RWPE1 (cell line): ENCODE data around the gene SRSF10.
"Not testable (repeated sequence)": the region's sequence is repeated elsewhere in the genome, so short reads cannot be mapped to it uniquely, and the experiment has no call there.

ENCODE experiments used
- CTCF ChIA-PET: fragments of 350-600 bp; sonication (Branson Sonifier 250); formaldehyde crosslinking; extraction: SDS; loops from one replicate; lab custom pipeline; 2021; lab: Yijun Ruan, JAX
- POLR2A ChIA-PET: fragments of 400-600 bp; formaldehyde crosslinking; extraction: SDS; loops from one replicate; lab custom pipeline; 2020; ENCODE audit warnings: antibody characterized with exemption; ENCODE audit not compliant: low non-redundant PET; lab: Yijun Ruan, JAX
- DNase-seq: peaks from one replicate; pipeline ENCODE4 v3.0.0; 2012; ENCODE audit warnings: low spot score
- H3K27ac ChIP-seq: fragments of 450-650 bp; 2 replicates; pipeline ENCODE4 v1.5.1; 2017
- TF ChIP-seq, protein P1 (sequence below): fragments of 450-650 bp; conservative IDR thresholded peaks from 2 replicates; pipeline ENCODE4 v1.5.1; 2017; ENCODE audit warnings: low read depth, mild to moderate bottlenecking

Gene SRSF10

GRCh38 chr1:23959461-23960290 lies 20.5 kb downstream of the SRSF10 start, which contains the start of gene PNRC2:
Gene PNRC2, plus strand, starts transcription at chr1:23959828. Its CDS starts 1,630 bp downstream, at chr1:23961458.
- peak; percentile 99 for DNase-seq
- TF ChIP-seq, protein P1, sequence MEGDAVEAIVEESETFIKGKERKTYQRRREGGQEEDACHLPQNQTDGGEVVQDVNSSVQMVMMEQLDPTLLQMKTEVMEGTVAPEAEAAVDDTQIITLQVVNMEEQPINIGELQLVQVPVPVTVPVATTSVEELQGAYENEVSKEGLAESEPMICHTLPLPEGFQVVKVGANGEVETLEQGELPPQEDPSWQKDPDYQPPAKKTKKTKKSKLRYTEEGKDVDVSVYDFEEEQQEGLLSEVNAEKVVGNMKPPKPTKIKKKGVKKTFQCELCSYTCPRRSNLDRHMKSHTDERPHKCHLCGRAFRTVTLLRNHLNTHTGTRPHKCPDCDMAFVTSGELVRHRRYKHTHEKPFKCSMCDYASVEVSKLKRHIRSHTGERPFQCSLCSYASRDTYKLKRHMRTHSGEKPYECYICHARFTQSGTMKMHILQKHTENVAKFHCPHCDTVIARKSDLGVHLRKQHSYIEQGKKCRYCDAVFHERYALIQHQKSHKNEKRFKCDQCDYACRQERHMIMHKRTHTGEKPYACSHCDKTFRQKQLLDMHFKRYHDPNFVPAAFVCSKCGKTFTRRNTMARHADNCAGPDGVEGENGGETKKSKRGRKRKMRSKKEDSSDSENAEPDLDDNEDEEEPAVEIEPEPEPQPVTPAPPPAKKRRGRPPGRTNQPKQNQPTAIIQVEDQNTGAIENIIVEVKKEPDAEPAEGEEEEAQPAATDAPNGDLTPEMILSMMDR, result no peak
- H3K27ac ChIP-seq, result peak within 1 kb of the TSS; percentile 99
- ChIA-PET CTCF (no interaction called here), POLR2A (interaction anchor here (0.6 kb wide), 2 partner anchors 66 to 571 kb away, joined by 3 to 5 read pairs; no protein-coding TSS in a partner anchor)

DNA sequence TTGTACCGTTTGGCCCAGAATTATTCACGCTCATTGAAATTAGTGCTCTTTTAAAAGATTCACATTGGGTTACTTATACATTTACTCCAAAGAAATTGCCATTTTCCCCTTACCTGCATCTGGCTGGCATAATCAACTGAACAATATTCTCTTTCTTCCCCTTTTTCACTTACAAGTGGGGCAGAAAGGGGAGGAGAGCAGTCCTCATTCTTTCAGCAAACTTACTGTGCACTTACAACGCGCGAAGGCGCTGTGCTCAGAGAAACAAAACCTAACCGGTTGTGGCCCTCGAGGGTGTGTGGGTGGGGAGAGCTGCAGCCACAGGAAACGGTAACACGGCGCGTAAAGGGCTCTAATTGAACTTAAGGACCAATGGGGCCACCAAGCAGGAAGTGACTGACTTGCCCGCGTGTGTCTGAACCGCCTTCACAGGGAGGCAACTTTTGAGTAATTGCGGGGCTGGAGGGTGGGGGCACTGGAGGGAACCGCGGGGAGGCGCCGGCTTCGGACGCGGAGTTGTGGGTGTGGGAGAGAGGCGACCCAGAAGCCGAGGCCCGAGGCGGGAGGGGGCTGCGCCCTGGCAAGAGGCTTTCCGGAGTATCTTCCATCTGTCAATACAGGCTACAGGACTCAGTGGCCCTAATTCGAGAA lies 21.2 kb downstream of the SRSF10 start:
- CTCF ChIA-PET, result no interaction called here

DNA sequence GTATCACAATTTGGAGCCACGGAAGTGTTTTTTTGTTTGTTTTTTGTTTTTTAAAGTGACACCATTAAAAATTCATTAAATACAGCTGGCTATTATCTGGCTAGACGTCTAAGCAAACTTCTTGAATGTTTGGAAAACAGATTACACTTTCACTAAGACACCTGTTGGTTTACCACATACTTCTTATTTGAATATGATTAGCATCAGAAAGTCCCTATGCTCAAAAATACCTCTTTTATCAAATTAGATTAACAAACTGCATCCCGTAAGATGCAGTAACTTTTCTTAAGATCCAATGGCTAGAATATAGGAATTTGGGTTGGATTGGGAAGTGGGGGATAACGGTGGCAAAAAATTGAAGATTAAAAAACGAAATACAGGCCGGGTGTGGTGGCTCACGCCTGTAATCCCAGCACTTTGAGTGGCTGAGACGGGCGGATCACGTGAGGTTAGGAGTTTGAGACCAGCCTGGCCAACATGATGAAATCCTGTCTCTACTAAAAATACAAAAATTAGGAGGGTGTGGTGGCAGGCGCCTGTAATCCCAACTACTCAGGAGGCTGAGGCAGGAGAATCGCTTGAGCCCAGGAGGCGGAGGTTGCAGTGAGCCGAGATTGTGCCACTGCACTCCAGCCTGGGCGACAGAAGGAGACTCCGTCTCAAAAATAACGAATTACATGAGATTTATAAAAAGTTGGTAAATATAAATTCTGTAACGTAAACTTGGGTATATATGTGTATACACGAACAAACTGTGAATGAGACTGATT lies 21.9 kb downstream of the SRSF10 start:
- CTCF ChIA-PET, result interaction anchor here (0.7 kb wide), 1 partner anchor 402 kb away, joined by 4 read pairs; no protein-coding TSS in a partner anchor
- H3K27ac ChIP-seq, result peak overlapping the region; percentile 99
- not testable (repeated sequence) for DNase-seq
- POLR2A ChIA-PET, result interaction anchor here (0.7 kb wide), 2 partner anchors 41 to 115 kb away, joined by 4 to 7 read pairs; no protein-coding TSS in a partner anchor

More for the DNA sequence above, 21.2 kb downstream of the SRSF10 start:
- peak; percentile 77 for DNase-seq
- peak overlapping the region; percentile 99 for H3K27ac ChIP-seq
- TF ChIP-seq, protein P1, result peak; percentile 27; the same call in 1 of the 2 replicates
- POLR2A ChIA-PET, result interaction anchor here (0.6 to 0.7 kb wide), 4 partner anchors 42 to 571 kb away, joined by 3 to 7 read pairs (median 4); no protein-coding TSS in a partner anchor

DNA sequence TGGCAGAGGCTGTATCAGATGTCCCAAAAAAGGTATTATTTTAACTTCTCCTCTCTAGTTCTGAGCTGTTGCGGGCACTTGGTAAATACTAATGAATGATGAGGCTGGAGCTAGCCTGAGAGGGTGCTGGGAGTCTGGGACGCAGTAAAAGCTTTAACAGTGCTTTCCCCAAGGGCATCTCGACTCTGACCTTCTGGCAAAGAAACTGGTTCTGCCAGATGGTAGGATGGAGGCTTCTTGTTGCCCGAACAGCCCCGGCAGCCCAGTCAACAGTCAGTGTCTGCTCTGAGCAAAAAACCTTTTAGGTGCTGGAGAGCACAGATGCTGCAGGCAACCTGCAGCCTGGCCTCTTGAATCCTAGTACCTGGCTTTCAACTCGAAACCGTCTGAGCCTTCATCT lies 23.0 kb downstream of the SRSF10 start:
- ChIA-PET CTCF (interaction anchor here (0.6 kb wide), 1 partner anchor 79 kb away, joined by 3 read pairs; no protein-coding TSS in a partner anchor), POLR2A (no interaction called here)
- TF ChIP-seq, protein P1, result no peak
- peak; percentile 42 for DNase-seq
- H3K27ac ChIP-seq, result peak overlapping the region; percentile 64

GRCh38 chr1:23953020-23953419 lies 27.1 kb downstream of the SRSF10 start:
- no peak for DNase-seq
- ChIA-PET POLR2A (no interaction called here), CTCF (no interaction called here)
- peak overlapping the region; percentile 94; the same call in 1 of the 2 replicates for H3K27ac ChIP-seq
- TF ChIP-seq, protein P1, result no peak

GRCh38 chr1:23947366-23947765 lies 32.8 kb downstream of the SRSF10 start:
- TF ChIP-seq, protein P1, result no peak
- ChIA-PET CTCF (interaction anchor here (0.9 to 1.0 kb wide), 2 partner anchors 8 to 13 kb away, joined by 3 to 4 read pairs; no protein-coding TSS in a partner anchor), POLR2A (no interaction called here)
- H3K27ac ChIP-seq, result no peak overlapping the region
- no peak for DNase-seq
